MM.1S (cell line): ENCODE measurements around the gene CCDC195.

Experiments
- DNase-seq: peaks from one replicate; pipeline ENCODE4 v3.0.0-alpha.2; 2015
- H2AFZ ChIP-seq: fragments of 300-600 bp; sonication (generic); 2 replicates; pipeline ENCODE4 v1.6.0; 2016; ENCODE audit warnings: antibody characterized with exemption, low read length
- H3F3A ChIP-seq: fragments of 300-600 bp; sonication (generic); 2 replicates; pipeline ENCODE4 v1.6.1; 2016; ENCODE audit warnings: mild to moderate bottlenecking, antibody characterized with exemption, low read length, moderate library complexity, mixed read lengths; ENCODE audit not compliant: insufficient read depth
- H3K27ac ChIP-seq: fragments of 300-600 bp; sonication (generic); 2 replicates; pipeline ENCODE4 v1.5.1; 2016; ENCODE audit warnings: mild to moderate bottlenecking, low read length
- H3K27me3 ChIP-seq: fragments of 300-600 bp; sonication (generic); replicated peaks from 2 replicates; pipeline ENCODE4 v1.6.0; 2016; ENCODE audit warnings: low read length; ENCODE audit not compliant: insufficient read depth
- H3K36me3 ChIP-seq: fragments of 300-600 bp; sonication (generic); replicated peaks from 2 replicates; pipeline ENCODE4 v1.6.1; 2016; ENCODE audit warnings: mild to moderate bottlenecking, low read length, mixed read lengths; ENCODE audit not compliant: insufficient read depth
- H3K4me1 ChIP-seq: fragments of 300-600 bp; sonication (generic); 2 replicates; pipeline ENCODE4 v1.6.1; 2016; ENCODE audit warnings: low read length, mixed read lengths
- H3K4me2 ChIP-seq: fragments of 300-600 bp; sonication (generic); 2 replicates; pipeline ENCODE4 v1.6.0; 2016; ENCODE audit warnings: low read depth, low read length
- H3K4me3 ChIP-seq: fragments of 300-600 bp; sonication (generic); 2 replicates; pipeline ENCODE4 v1.5.1; 2016; ENCODE audit warnings: low read length, mixed read lengths
- H3K79me2 ChIP-seq: fragments of 300-600 bp; sonication (generic); 2 replicates; pipeline ENCODE4 v1.6.1; 2016; ENCODE audit warnings: mixed run types, low read length, mixed read lengths
- H3K9ac ChIP-seq: fragments of 300-600 bp; sonication (generic); 2 replicates; pipeline ENCODE4 v1.6.1; 2016; ENCODE audit warnings: low read length, mixed read lengths
- H3K9me2 ChIP-seq: fragments of 300-600 bp; sonication (generic); replicated peaks from 2 replicates; pipeline ENCODE4 v1.6.1; 2016; ENCODE audit warnings: mild to moderate bottlenecking, low read length, mixed read lengths; ENCODE audit not compliant: insufficient read depth
- H3K9me3 ChIP-seq: fragments of 300-600 bp; sonication (generic); replicated peaks from 2 replicates; pipeline ENCODE4 v1.6.1; 2016; ENCODE audit warnings: mild to moderate bottlenecking, low read length, mixed read lengths; ENCODE audit not compliant: insufficient read depth
- H4K20me1 ChIP-seq: fragments of 300-600 bp; sonication (generic); 2 replicates; pipeline ENCODE4 v1.6.1; 2016; ENCODE audit warnings: mild to moderate bottlenecking, low read length, moderate library complexity, mixed read lengths; ENCODE audit not compliant: insufficient read depth
- CTCF ChIP-seq: fragments of 300-600 bp; sonication (generic); IDR thresholded peaks from 2 replicates; pipeline ENCODE4 v1.5.1; 2016; ENCODE audit warnings: antibody characterized with exemption, low read length, mixed read lengths
- EZH2 ChIP-seq: fragments of 300-600 bp; sonication (generic); optimal IDR thresholded peaks from 2 replicates; pipeline ENCODE3; 2017; ENCODE audit warnings: low read depth, mild to moderate bottlenecking, antibody characterized with exemption, low read length, mixed read lengths
- EZH2phosphoT487 ChIP-seq: fragments of 300-600 bp; sonication (generic); IDR thresholded peaks from 2 replicates; pipeline ENCODE4 v1.6.1; 2018; ENCODE audit warnings: antibody characterized with exemption, low read length

The CCDC195 gene

GRCh38 chr2:224723586-224724217 is 7.5 kb upstream of the CCDC195 start:
- no peak for DNase-seq
- Histone ChIP-seq H3K9me2 (no peaks in the 10 kb centered on the region), H3K9me3 (no peaks in the 10 kb centered on the region), H3K79me2 (no peaks in the 10 kb centered on the region), H3K4me1 (no peaks in the 10 kb centered on the region), H3K27ac (no peak overlapping the region), H4K20me1 (no peaks in the 10 kb centered on the region), H3K9ac (no peak overlapping the region), H3K27me3 (no peaks in the 10 kb centered on the region), H3K4me3 (no peak overlapping the region), H2AFZ (no peak overlapping the region), H3K4me2 (no peak overlapping the region), H3F3A (no peaks in the 10 kb centered on the region), H3K36me3 (no peaks in the 10 kb centered on the region)
- TF ChIP-seq EZH2phosphoT487 (no peak), EZH2 (no peak), CTCF (no peak)

GRCh38 chr2:224722770-224723169 is 6.6 kb upstream of the CCDC195 start:
- Histone ChIP-seq H3K79me2 (no peaks in the 10 kb centered on the region), H2AFZ (no peak overlapping the region), H3K4me2 (no peak overlapping the region), H3K9me2 (no peaks in the 10 kb centered on the region), H3K9me3 (no peaks in the 10 kb centered on the region), H3K36me3 (no peaks in the 10 kb centered on the region), H3K27me3 (no peaks in the 10 kb centered on the region), H3K4me1 (no peaks in the 10 kb centered on the region), H3K4me3 (no peak overlapping the region), H3F3A (no peaks in the 10 kb centered on the region), H3K27ac (no peak overlapping the region), H3K9ac (no peak overlapping the region), H4K20me1 (no peaks in the 10 kb centered on the region)
- no peak for DNase-seq
- TF ChIP-seq EZH2 (no peak), CTCF (no peak), EZH2phosphoT487 (no peak)

GRCh38 chr2:224722250-224722649 is 6.1 kb upstream of the CCDC195 start:
- Histone ChIP-seq H3K4me1 (no peaks in the 10 kb centered on the region), H3K79me2 (no peaks in the 10 kb centered on the region), H3K9me3 (no peaks in the 10 kb centered on the region), H3K36me3 (no peaks in the 10 kb centered on the region), H2AFZ (no peak overlapping the region), H3K9ac (no peak overlapping the region), H3K27me3 (no peaks in the 10 kb centered on the region), H3K27ac (no peak overlapping the region), H4K20me1 (no peaks in the 10 kb centered on the region), H3K4me3 (no peak overlapping the region), H3K4me2 (no peak overlapping the region), H3F3A (no peaks in the 10 kb centered on the region), H3K9me2 (no peaks in the 10 kb centered on the region)
- DNase-seq, result no peak
- TF ChIP-seq EZH2, result no peak
- TF ChIP-seq EZH2phosphoT487, result no peak
- TF ChIP-seq CTCF, result no peak
